HepG2 (cell line): ENCODE results near the gene AGRN. TPM values are rescaled to one million over a fixed set of nuclear protein-coding genes. Genes with fewer than 3 reads are reported as not detected.

ENCODE experiments used
- ATAC-seq: fragments of 200-7000 bp; cut with Tn5 transposase; 3 replicates; pipeline ENCODE4 v1.9.1; 2020; ENCODE audit warnings: mild to moderate bottlenecking, moderate library complexity
- BruUV-seq: library from RNA; stranded (reverse); fragments of 400-500 nt; replicated peaks from 2 replicates; lab custom pipeline; 2021; lab: Mats Ljungman, UMichigan
- CTCF ChIA-PET: fragments of 300-600 bp; formaldehyde crosslinking; extraction: SDS; loops from one replicate; lab custom pipeline; 2021; ENCODE audit warnings: low total read pairs, inconsistent platforms, low intra/inter-chr PET ratio; lab: Yijun Ruan, JAX
- POLR2A ChIA-PET: fragments of 350-600 bp; sonication (Branson Sonifier 250); formaldehyde crosslinking; loops from one replicate; lab custom pipeline; 2020; ENCODE audit warnings: antibody characterized with exemption, inconsistent platforms; lab: Yijun Ruan, JAX
- DNase-seq: peaks from one replicate; pipeline ENCODE4 v3.0.0-alpha.2; 2015; ENCODE audit warnings: low spot score
- FAIRE-seq: peaks from 3 replicates; lab custom pipeline; 2011; peaks lifted over from hg19 to GRCh38; lab: Jason Lieb, UNC
- H2AFZ ChIP-seq: one replicate; pipeline ENCODE4 v1.6.1; 2011; ENCODE audit warnings: low read length, inconsistent platforms
- H3K27ac ChIP-seq: fragments of 300-600 bp; 3 replicates; pipeline ENCODE4 v1.8.0; 2011; ENCODE audit warnings: mixed run types, mild to moderate bottlenecking, mixed read lengths, low read length, inconsistent platforms; ENCODE audit not compliant: insufficient read depth; ENCODE audit errors: extremely low read length
- H3K27me3 ChIP-seq, 2 experiments: fragments of 200-600 bp in 1 of 2; 2 replicates in 1 of 2; 3 replicates in 1 of 2; pipeline versions ENCODE4 v1.6.0 to v1.8.0; 2011; ENCODE audit warnings: low read length in 2 of 2, mild to moderate bottlenecking in 2 of 2, moderate library complexity in 2 of 2, inconsistent platforms in 1 of 2; ENCODE audit not compliant: insufficient read depth in 2 of 2, control insufficient read depth in 1 of 2
- H3K36me3 ChIP-seq, 2 experiments: fragments of 200-600 bp in 1 of 2; replicated peaks in 1 of 2; 2 replicates in 1 of 2; 3 replicates in 1 of 2; pipeline versions ENCODE4 v1.5.1 to v1.8.0; 2011; ENCODE audit warnings: low read length in 2 of 2, inconsistent platforms in 1 of 2; ENCODE audit not compliant: insufficient read depth in 2 of 2, control insufficient read depth in 1 of 2
- H3K4me1 ChIP-seq: 2 replicates; pipeline ENCODE4 v1.5.1; 2012; ENCODE audit warnings: low read length, inconsistent platforms; ENCODE audit not compliant: insufficient read depth
- H3K4me2 ChIP-seq: 2 replicates; pipeline ENCODE4 v1.6.0; 2011; ENCODE audit warnings: low read depth, low read length, inconsistent platforms
- H3K4me3 ChIP-seq, 3 experiments: fragments of 200-600 bp in 1 of 3; sonication (generic), shearing (Covaris generic) in 1 of 3; replicated peaks in 1 of 3; 2 replicates each; pipeline ENCODE4 v1.5.1; 2011 to 2016; ENCODE audit warnings: low read length in 3 of 3, inconsistent platforms in 2 of 3, low read depth in 2 of 3, mild to moderate bottlenecking in 2 of 3, control low read depth in 1 of 3, mixed read lengths in 1 of 3; ENCODE audit not compliant: insufficient read depth in 1 of 3
- H3K79me2 ChIP-seq: one replicate; pipeline ENCODE4 v1.6.1; 2011; ENCODE audit warnings: low read length, inconsistent platforms; ENCODE audit not compliant: insufficient read depth
- H3K9ac ChIP-seq: 2 replicates; pipeline ENCODE4 v1.6.0; 2011; ENCODE audit warnings: mild to moderate bottlenecking, low read depth, low read length, inconsistent platforms; ENCODE audit not compliant: insufficient read depth
- H3K9me3 ChIP-seq: 2 replicates; pipeline ENCODE4 v1.5.1; 2012; ENCODE audit warnings: mild to moderate bottlenecking, low read length
- H4K20me1 ChIP-seq: 2 replicates; pipeline ENCODE4 v1.6.0; 2011; ENCODE audit warnings: inconsistent platforms, mild to moderate bottlenecking, low read length, moderate library complexity; ENCODE audit not compliant: insufficient read depth
- AGO2 ChIP-seq: fragments of 200-400 bp; formaldehyde crosslinking; optimal IDR thresholded peaks from 2 replicates; pipeline ENCODE3; 2017; ENCODE audit warnings: mild to moderate bottlenecking, low read depth, low read length, moderate library complexity
- HDAC6 ChIP-seq: fragments of 200-600 bp; sonication (generic); IDR thresholded peaks from 2 replicates; pipeline ENCODE4 v1.7.0; 2017; ENCODE audit warnings: mild to moderate bottlenecking, antibody characterized with exemption, low read length, low read depth
- MAFK ChIP-seq, 2 experiments: IDR thresholded peaks in 1 of 2; conservative IDR thresholded peaks in 1 of 2; 2 replicates each; pipeline ENCODE4 v1.6.1; 2011; ENCODE audit warnings: improper control_type of control experiment in 2 of 2, low read length in 2 of 2
- MED13 ChIP-seq: sonication (generic); formaldehyde crosslinking; IDR thresholded peaks from 2 replicates; pipeline ENCODE4 v1.5.0; 2020; ENCODE audit warnings: missing genetic modification reagents
- PAX8 ChIP-seq: sonication (generic); formaldehyde crosslinking; IDR thresholded peaks from 2 replicates; pipeline ENCODE4 v1.8.0; 2022; ENCODE audit warnings: mild to moderate bottlenecking, missing genetic modification reagents, borderline replicate concordance
- RNF2 ChIP-seq: fragments of 450-650 bp; conservative IDR thresholded peaks from 2 replicates; pipeline ENCODE4 v1.6.1; 2016; ENCODE audit warnings: low read depth
- ZFP1 ChIP-seq: IDR thresholded peaks from 2 replicates; pipeline ENCODE4 v1.6.1; 2016
- ZNF776 ChIP-seq: sonication (generic); formaldehyde crosslinking; IDR thresholded peaks from 2 replicates; pipeline ENCODE4 v1.4.0; 2020; ENCODE audit warnings: mild to moderate bottlenecking, missing genetic modification reagents
- ZNF792 ChIP-seq: IDR thresholded peaks from 2 replicates; pipeline ENCODE4 v1.6.1; 2016
- WGBS: methylation state at CpG from one replicate; pipeline ENCODE4 v1.1.6; 2017; ENCODE audit warnings: low lambda C conversion rate; 5-methylcytosine and 5-hydroxymethylcytosine counted together
- in situ Hi-C: cut with HindIII; loops from 2 replicates; pipeline ENCODE4 v1.10.0; 2017; ENCODE audit warnings: low pct_unique_long_range_greater_than_20kb; ENCODE audit not compliant: extremely low pct_ligation_motif_present
- intact Hi-C: fragments of 100-400 bp; cut with micrococcal nuclease; formaldehyde crosslinking; loops from one replicate; pipeline ENCODE4 v1.10.0; 2022; ENCODE audit not compliant: unreplicated experiment
- polyA plus RNA-seq, 8 experiments: library from polyadenylated mRNA; depleted of rRNA in 3 of 8; stranded (reverse) in 7 of 8; unstranded in 1 of 8; fragments of >200 nt; fragmentation: Illumina TruSeq in 4 of 8; extraction: Trizol in 4 of 8; gene quantifications; 2 replicates each; pipeline versions ENCODE4 v1.2.1 to v1.2.3, GENCODE V29; 2011 to 2016; ENCODE audit warnings: low read depth in 4 of 8, missing spikeins in 1 of 8, mixed read lengths in 1 of 8; ENCODE audit not compliant: insufficient read depth in 1 of 8
- total RNA-seq, 5 experiments: library from RNA; depleted of rRNA; stranded (reverse); fragments of >200 nt; fragmentation: Illumina TruSeq; extraction: Trizol; gene quantifications; 2 replicates each; pipeline ENCODE4 v1.2.3, GENCODE V29; 2016; ENCODE audit warnings: low read depth in 1 of 5
- TF ChIP-seq, protein P1 (sequence below): sonication (generic); formaldehyde crosslinking; IDR thresholded peaks from 2 replicates; pipeline ENCODE4 v1.5.1; 2020; ENCODE audit warnings: mild to moderate bottlenecking, missing genetic modification reagents, moderate library complexity

AGRN gene
- total and polyA plus RNA-seq, 2 of the 13 experiments (the other 11 are each of a cell fraction or from before 2014, with no cell fraction given): 29.8 to 65.2 TPM

- 98% methylated on average over 16 of the region's 45 CpGs for WGBS
- Histone ChIP-seq H3K27ac (no peak overlapping the region), H3K4me1 (no peaks in the 10 kb centered on the region), H3K79me2 (no peaks in the 10 kb centered on the region), H3K4me2 (no peak overlapping the region), H2AFZ (no peak overlapping the region), H3K9ac (no peak overlapping the region), H3K27me3 (no peaks in the 10 kb centered on the region), H4K20me1 (no peaks in the 10 kb centered on the region), H3K36me3 (no peaks in the 10 kb centered on the region), H3K9me3 (no peaks in the 10 kb centered on the region), H3K4me3 (no peak overlapping the region)
- intact Hi-C loops: no loop called here
- no TSS peak for BruUV-seq
- ATAC-seq (no peak), DNase-seq (no peak), FAIRE-seq (no peak)
- peak; percentile 31 for TF ChIP-seq AGO2
- TF ChIP-seq, protein P1, sequence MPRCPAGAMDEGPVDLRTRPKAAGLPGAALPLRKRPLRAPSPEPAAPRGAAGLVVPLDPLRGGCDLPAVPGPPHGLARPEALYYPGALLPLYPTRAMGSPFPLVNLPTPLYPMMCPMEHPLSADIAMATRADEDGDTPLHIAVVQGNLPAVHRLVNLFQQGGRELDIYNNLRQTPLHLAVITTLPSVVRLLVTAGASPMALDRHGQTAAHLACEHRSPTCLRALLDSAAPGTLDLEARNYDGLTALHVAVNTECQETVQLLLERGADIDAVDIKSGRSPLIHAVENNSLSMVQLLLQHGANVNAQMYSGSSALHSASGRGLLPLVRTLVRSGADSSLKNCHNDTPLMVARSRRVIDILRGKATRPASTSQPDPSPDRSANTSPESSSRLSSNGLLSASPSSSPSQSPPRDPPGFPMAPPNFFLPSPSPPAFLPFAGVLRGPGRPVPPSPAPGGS (CRISPR knock-in tag): no peak
- in situ Hi-C loops: no loop called here
- ChIA-PET CTCF (no interaction called here), POLR2A (no interaction called here)
Observed at GRCh38 chr1:1090424-1091343, 70.8 kb downstream of the AGRN start.

GRCh38 chr1:1091344-1092148 lies 71.6 kb downstream of the AGRN start:
- no TSS peak for BruUV-seq
- ChIA-PET POLR2A (no interaction called here), CTCF (no interaction called here)
- WGBS: 93% methylated on average over 21 of the region's 28 CpGs
- Histone ChIP-seq H3K79me2 (no peaks in the 10 kb centered on the region), H3K9ac (no peak overlapping the region), H4K20me1 (no peaks in the 10 kb centered on the region), H3K4me1 (no peaks in the 10 kb centered on the region), H3K9me3 (no peaks in the 10 kb centered on the region), H2AFZ (no peak overlapping the region), H3K4me3 (no peak overlapping the region), H3K27me3 (no peaks in the 10 kb centered on the region), H3K36me3 (no peaks in the 10 kb centered on the region), H3K4me2 (no peak overlapping the region), H3K27ac (no peak overlapping the region)
- ATAC-seq (no peak; the same call in 2 of the 3 replicates), FAIRE-seq (no peak), DNase-seq (no peak)
- TF ChIP-seq ZNF792 (CRISPR knock-in tag): no peak
- TF ChIP-seq PAX8 (CRISPR knock-in tag): no peak
- no peak for TF ChIP-seq ZFP1 (CRISPR knock-in tag)
- TF ChIP-seq HDAC6: no peak
- TF ChIP-seq ZNF776 (CRISPR knock-in tag): no peak
- TF ChIP-seq RNF2: no peak
- no peak for TF ChIP-seq MED13
- no peak for TF ChIP-seq MAFK (conservative IDR thresholded peaks at IDR 0.05 in 1 of 2, IDR thresholded peaks at IDR 0.05 in 1 of 2; ENCODE audit: low read length in 2 of 2)
- in situ Hi-C loops (no loop called here), intact Hi-C loops (no loop called here)
